ENCODE data around the gene TRAPPC8. TPM values are rescaled to one million over a fixed set of nuclear protein-coding genes. Genes with fewer than 3 reads are reported as not detected.
"Not testable (repeated sequence)": the region's sequence is repeated elsewhere in the genome, so short reads cannot be mapped to it uniquely, and the experiment has no call there.

Gene TRAPPC8
- total and polyA plus RNA-seq, 7 donors = 12.6 to 50.4 (median 33.8) TPM

- DNase-seq = no peak
- H3K4me1 ChIP-seq = no peaks in the 10 kb centered on the region
- peaks cover 11 to 82% (median 29%) of the 10 kb centered on the region in 4 donors for H3K36me3 ChIP-seq
- intact Hi-C loops (cut with DNase I) = no loop called here
- no peaks in the 10 kb centered on the region for H3K27me3 ChIP-seq
- H3K9me3 ChIP-seq = no peaks in the 10 kb centered on the region
- 97 to 98% methylated on average over 3 of the region's 3 CpGs for whole genome bisulfite sequencing, 2 donors
- H3K4me3 ChIP-seq = no peak overlapping the region
- TF ChIP-seq POLR2AphosphoS5 (IDR thresholded peaks at IDR 0.05) = no peak
- no peak overlapping the region for H3K27ac ChIP-seq
Measured at GRCh38 chr18:31837879-31838278, 105.0 kb downstream of the TRAPPC8 start.

- no peak for DNase-seq
- Histone ChIP-seq H3K4me1 (no peaks in the 10 kb centered on the region), H3K4me3 (no peak overlapping the region), H3K27me3 (no peaks in the 10 kb centered on the region), H3K9me3 (no peaks in the 10 kb centered on the region), H3K36me3 (peaks cover 11 to 90% (median 31%) of the 10 kb centered on the region in 4 donors), H3K27ac (no peak overlapping the region)
- TF ChIP-seq POLR2A (IDR thresholded peaks at IDR 0.05) (no peak), POLR2AphosphoS5 (IDR thresholded peaks at IDR 0.05) (no peak), EP300 (IDR thresholded peaks at IDR 0.05) (no peak)
- TF ChIP-seq, protein P1, sequence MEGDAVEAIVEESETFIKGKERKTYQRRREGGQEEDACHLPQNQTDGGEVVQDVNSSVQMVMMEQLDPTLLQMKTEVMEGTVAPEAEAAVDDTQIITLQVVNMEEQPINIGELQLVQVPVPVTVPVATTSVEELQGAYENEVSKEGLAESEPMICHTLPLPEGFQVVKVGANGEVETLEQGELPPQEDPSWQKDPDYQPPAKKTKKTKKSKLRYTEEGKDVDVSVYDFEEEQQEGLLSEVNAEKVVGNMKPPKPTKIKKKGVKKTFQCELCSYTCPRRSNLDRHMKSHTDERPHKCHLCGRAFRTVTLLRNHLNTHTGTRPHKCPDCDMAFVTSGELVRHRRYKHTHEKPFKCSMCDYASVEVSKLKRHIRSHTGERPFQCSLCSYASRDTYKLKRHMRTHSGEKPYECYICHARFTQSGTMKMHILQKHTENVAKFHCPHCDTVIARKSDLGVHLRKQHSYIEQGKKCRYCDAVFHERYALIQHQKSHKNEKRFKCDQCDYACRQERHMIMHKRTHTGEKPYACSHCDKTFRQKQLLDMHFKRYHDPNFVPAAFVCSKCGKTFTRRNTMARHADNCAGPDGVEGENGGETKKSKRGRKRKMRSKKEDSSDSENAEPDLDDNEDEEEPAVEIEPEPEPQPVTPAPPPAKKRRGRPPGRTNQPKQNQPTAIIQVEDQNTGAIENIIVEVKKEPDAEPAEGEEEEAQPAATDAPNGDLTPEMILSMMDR (IDR thresholded peaks at IDR 0.05) = no peak
- intact Hi-C loops (cut with DNase I) = no loop called here
- WGBS, 2 donors = 84 to 92% methylated on average over 4 of the region's 4 CpGs
Measured at GRCh38 chr18:31835528-31836133, 107.3 kb downstream of the TRAPPC8 start.

- WGBS, 2 donors = 91 to 94% methylated on average over 1 of the region's 1 CpG
- DNase-seq = no peak
- H3K27me3 ChIP-seq = no peaks in the 10 kb centered on the region
- no peaks in the 10 kb centered on the region for H3K4me1 ChIP-seq
- no peaks in the 10 kb centered on the region for H3K9me3 ChIP-seq
- intact Hi-C loops (cut with DNase I) = no loop called here
- no peak overlapping the region for H3K4me3 ChIP-seq
- peaks cover 7 to 79% (median 21%) of the 10 kb centered on the region in 4 donors for H3K36me3 ChIP-seq
- TF ChIP-seq POLR2AphosphoS5 (IDR thresholded peaks at IDR 0.05) = no peak
- TF ChIP-seq EP300 (IDR thresholded peaks at IDR 0.05) = no peak
- TF ChIP-seq, protein P1 (IDR thresholded peaks at IDR 0.05) = no peak
- TF ChIP-seq POLR2A (IDR thresholded peaks at IDR 0.05) = no peak
- H3K27ac ChIP-seq = no peak overlapping the region
Measured at GRCh38 chr18:31831903-31832302, 111.0 kb downstream of the TRAPPC8 start.

GRCh38 chr18:31830686-31831085 is 112.2 kb downstream of the TRAPPC8 start:
- TF ChIP-seq POLR2AphosphoS5 (IDR thresholded peaks at IDR 0.05) = no peak
- TF ChIP-seq, protein P1 (IDR thresholded peaks at IDR 0.05) = no peak
- no peak for TF ChIP-seq POLR2A (IDR thresholded peaks at IDR 0.05)
- no peak for TF ChIP-seq EP300 (IDR thresholded peaks at IDR 0.05)
- Histone ChIP-seq H3K4me1 (no peaks in the 10 kb centered on the region), H3K27me3 (no peaks in the 10 kb centered on the region), H3K36me3 (peaks cover under 1 to 68% (median 12%) of the 10 kb centered on the region in 4 donors), H3K4me3 (no peak overlapping the region), H3K9me3 (no peaks in the 10 kb centered on the region), H3K27ac (no peak overlapping the region)
- DNase-seq = no peak
- intact Hi-C loops (cut with DNase I) = no loop called here
- 42 to 82% methylated on average over 3 of the region's 3 CpGs for WGBS, 2 donors

DNA sequence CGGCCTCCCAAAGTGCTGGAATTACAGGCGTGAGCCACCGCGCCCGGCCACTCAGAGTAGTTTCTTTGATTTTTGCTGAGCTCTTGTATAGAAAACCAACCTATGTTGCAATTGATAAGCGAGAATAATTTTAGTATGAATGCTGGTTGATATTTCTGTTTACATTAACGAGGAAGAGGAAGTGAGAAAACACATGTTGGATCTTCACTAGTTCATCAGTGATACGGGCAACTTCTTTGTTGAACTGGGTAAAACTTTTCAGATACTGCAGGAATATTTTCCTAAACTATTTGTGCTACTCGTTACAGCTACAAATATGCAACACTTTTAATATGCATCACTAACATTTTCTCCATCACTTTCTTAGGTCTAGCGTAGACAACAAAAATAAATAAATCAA is 114.3 kb downstream of the TRAPPC8 start:
- 90 to 97% methylated on average over 10 of the region's 10 CpGs for WGBS, 2 donors
- H3K4me3 ChIP-seq = no peak overlapping the region
- intact Hi-C loops (cut with DNase I) = no loop called here
- TF ChIP-seq POLR2AphosphoS5 (IDR thresholded peaks at IDR 0.05) (no peak), EP300 (IDR thresholded peaks at IDR 0.05) (no peak), POLR2A (IDR thresholded peaks at IDR 0.05) (no peak)
- TF ChIP-seq, protein P1 (IDR thresholded peaks at IDR 0.05) = no peak
- no peak for DNase-seq
- no peaks in the 10 kb centered on the region for H3K9me3 ChIP-seq
- no peaks in the 10 kb centered on the region for H3K4me1 ChIP-seq
- H3K36me3 ChIP-seq = peaks cover 0 to 47% (median 8%) of the 10 kb centered on the region in 4 donors
- no peaks in the 10 kb centered on the region for H3K27me3 ChIP-seq
- no peak overlapping the region for H3K27ac ChIP-seq

- intact Hi-C loops (cut with DNase I); H3K27ac ChIP-seq; H3K4me3 ChIP-seq; DNase-seq; H3K9me3 ChIP-seq; H3K4me1 ChIP-seq; H3K27me3 ChIP-seq: not testable (repeated sequence)
- WGBS, 2 donors = 95% methylated on average over 10 of the region's 10 CpGs
- peaks cover 0 to 34% (median 6%) of the 10 kb centered on the region in 4 donors for H3K36me3 ChIP-seq
Measured at GRCh38 chr18:31826673-31827325, 116.1 kb downstream of the TRAPPC8 start.
